ENCODE measurements around the gene PHF21A. TPM values are rescaled to one million over a fixed set of nuclear protein-coding genes. Genes with fewer than 3 reads are reported as not detected.

Gene PHF21A
- total and polyA plus RNA-seq, 10 of the 15 experiments (the other 5 are each of a cell fraction or from before 2014, with no cell fraction given), result 2.6 to 37.2 (median 16.0) TPM

DNA sequence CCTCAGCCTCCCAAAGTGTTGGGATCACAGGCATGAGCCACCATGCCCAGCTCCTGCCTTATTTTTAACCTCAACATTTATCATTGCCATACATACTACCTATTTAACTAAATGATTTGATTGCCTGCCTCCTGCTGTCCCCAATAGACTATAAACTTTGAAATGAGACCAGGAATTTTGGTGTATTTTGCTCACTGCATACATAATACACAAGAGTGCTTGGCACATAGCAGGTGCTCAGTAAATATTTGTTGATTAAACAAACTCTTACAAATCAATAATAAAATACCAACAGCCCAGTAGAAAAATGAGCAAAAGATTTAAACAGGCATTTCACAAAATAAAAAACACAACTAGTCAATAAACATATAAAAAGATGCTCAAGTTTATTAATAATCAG, 49.5 kb upstream of the PHF21A start:
- SMC1A ChIA-PET (ENCODE audit: uncharacterized antibody, unreplicated experiment), result no interaction called here
- TF ChIP-seq FOXM1 (IDR thresholded peaks at IDR 0.05; ENCODE audit: low read depth, low read length), result no peak
- no peak for TF ChIP-seq CBX3 (IDR thresholded peaks at IDR 0.05; ENCODE audit: borderline replicate concordance, low read depth)
- TF ChIP-seq, protein P1, sequence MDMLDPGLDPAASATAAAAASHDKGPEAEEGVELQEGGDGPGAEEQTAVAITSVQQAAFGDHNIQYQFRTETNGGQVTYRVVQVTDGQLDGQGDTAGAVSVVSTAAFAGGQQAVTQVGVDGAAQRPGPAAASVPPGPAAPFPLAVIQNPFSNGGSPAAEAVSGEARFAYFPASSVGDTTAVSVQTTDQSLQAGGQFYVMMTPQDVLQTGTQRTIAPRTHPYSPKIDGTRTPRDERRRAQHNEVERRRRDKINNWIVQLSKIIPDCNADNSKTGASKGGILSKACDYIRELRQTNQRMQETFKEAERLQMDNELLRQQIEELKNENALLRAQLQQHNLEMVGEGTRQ (IDR thresholded peaks at IDR 0.05; ENCODE audit: borderline replicate concordance, low read depth, low read length), result no peak
- TF ChIP-seq NBN (IDR thresholded peaks at IDR 0.05), result no peak
- TF ChIP-seq IKZF1 (conservative IDR thresholded peaks at IDR 0.05), result no peak
- TF ChIP-seq HDAC2 (IDR thresholded peaks at IDR 0.05), result no peak
- no peak for TF ChIP-seq SREBF2 (IDR thresholded peaks at IDR 0.05; ENCODE audit: low read length)
- TF ChIP-seq SIX5 (IDR thresholded peaks at IDR 0.05; ENCODE audit: low read depth, low read length, severe bottlenecking), result no peak
- TF ChIP-seq CREM (IDR thresholded peaks at IDR 0.05; ENCODE audit: low read depth), result no peak
- TF ChIP-seq SP1 (IDR thresholded peaks at IDR 0.05; ENCODE audit: low read depth, low read length), result no peak
- no peak for TF ChIP-seq SMAD5 (IDR thresholded peaks at IDR 0.05; ENCODE audit: low read depth)
- no peak for TF ChIP-seq SMAD1 (IDR thresholded peaks at IDR 0.05; ENCODE audit: low read depth, partially characterized antibody)
- TF ChIP-seq ZZZ3 (IDR thresholded peaks at IDR 0.05; ENCODE audit: control insufficient read depth, insufficient read length, low read depth), result no peak
- TF ChIP-seq CHD4 (IDR thresholded peaks at IDR 0.05), result no peak
- no peak for TF ChIP-seq BMI1 (IDR thresholded peaks at IDR 0.05; ENCODE audit: borderline replicate concordance)
- TF ChIP-seq, protein P2, sequence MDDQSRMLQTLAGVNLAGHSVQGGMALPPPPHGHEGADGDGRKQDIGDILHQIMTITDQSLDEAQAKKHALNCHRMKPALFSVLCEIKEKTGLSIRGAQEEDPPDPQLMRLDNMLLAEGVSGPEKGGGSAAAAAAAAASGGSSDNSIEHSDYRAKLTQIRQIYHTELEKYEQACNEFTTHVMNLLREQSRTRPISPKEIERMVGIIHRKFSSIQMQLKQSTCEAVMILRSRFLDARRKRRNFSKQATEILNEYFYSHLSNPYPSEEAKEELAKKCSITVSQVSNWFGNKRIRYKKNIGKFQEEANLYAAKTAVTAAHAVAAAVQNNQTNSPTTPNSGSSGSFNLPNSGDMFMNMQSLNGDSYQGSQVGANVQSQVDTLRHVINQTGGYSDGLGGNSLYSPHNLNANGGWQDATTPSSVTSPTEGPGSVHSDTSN (IDR thresholded peaks at IDR 0.05; ENCODE audit: insufficient replicate concordance, low read depth, low read length), result no peak
- TF ChIP-seq FOS (IDR thresholded peaks at IDR 0.05; ENCODE audit: borderline replicate concordance, extremely low read depth, insufficient read length), result no peak
- TF ChIP-seq SIN3A (IDR thresholded peaks at IDR 0.05; ENCODE audit: low read depth, low read length), result no peak
- TF ChIP-seq RAD51 (IDR thresholded peaks at IDR 0.05), result no peak
- H3K9ac ChIP-seq (ENCODE audit: control insufficient read depth, insufficient read depth, low read length), result no peak overlapping the region
- H3K27ac ChIP-seq (ENCODE audit: control insufficient read depth, insufficient read depth), result no peak overlapping the region
- no TSS peak for BruUV-seq (replicated peaks)
- POLR2A ChIA-PET, result no interaction called here
- no peaks in the 10 kb centered on the region for H4K20me1 ChIP-seq (ENCODE audit: control insufficient read depth, insufficient read depth)
- DNase-seq (ENCODE audit: low read depth, low spot score) (no peak), FAIRE-seq (no peak), ATAC-seq (no peak)
- H2AFZ ChIP-seq (ENCODE audit: control insufficient read depth, low read depth, low read length), result no peak overlapping the region
- H3K79me2 ChIP-seq (ENCODE audit: control insufficient read depth, insufficient read depth, low read length), result no peaks in the 10 kb centered on the region
- no peak overlapping the region for H3K4me3 ChIP-seq
- CTCF ChIA-PET, result no interaction called here
- no peaks in the 10 kb centered on the region for H3K4me1 ChIP-seq (ENCODE audit: control insufficient read depth, insufficient read depth, low read length)
- in situ Hi-C loops (cut with MboI), result no loop called here
- no peaks in the 10 kb centered on the region; a peak in 1 of 4 replicates for H3K27me3 ChIP-seq (replicated peaks in 1 of 2; ENCODE audit: control insufficient read depth in 2 of 2, insufficient read depth in 2 of 2, low read length in 1 of 2)
- RAD21 ChIA-PET (ENCODE audit: unreplicated experiment), result no interaction called here
- intact Hi-C loops (cut with micrococcal nuclease; ENCODE audit: unreplicated experiment), result no loop called here
- H3K9me3 ChIP-seq (replicated peaks; ENCODE audit: control insufficient read depth, insufficient read depth, low read length), result no peaks in the 10 kb centered on the region
- H3K36me3 ChIP-seq (ENCODE audit: control insufficient read depth in 2 of 2, insufficient read depth in 2 of 2, low read length in 1 of 2), result no peaks in the 10 kb centered on the region
- H3K4me2 ChIP-seq (ENCODE audit: control insufficient read depth, insufficient read depth), result no peak overlapping the region

Data from GM12878 (cell line).